AG09309 (cell line): Measurements from ENCODE around the gene ZNF618.

ENCODE experiments used
- DNase-seq: peaks from one replicate; pipeline ENCODE4 v3.0.0-alpha.2; 2010; ENCODE audit warnings: low read depth
- H3K4me3 ChIP-seq: 2 replicates; pipeline ENCODE4 v1.5.1; 2011; ENCODE audit warnings: mild to moderate bottlenecking, low read depth, low read length, moderate library complexity; ENCODE audit not compliant: control insufficient read depth
- CTCF ChIP-seq: IDR thresholded peaks from 2 replicates; pipeline ENCODE4 v1.5.1; 2011; ENCODE audit warnings: mild to moderate bottlenecking, low read depth, low read length, inconsistent platforms; ENCODE audit not compliant: insufficient read depth, control insufficient read depth; ENCODE audit errors: missing control alignments

Gene ZNF618

GRCh38 chr9:113941526-113941925 lies 65.4 kb downstream of the ZNF618 start:
- no peak for DNase-seq
- H3K4me3 ChIP-seq, result no peak overlapping the region
- no peak for TF ChIP-seq CTCF

GRCh38 chr9:113943112-113944009 lies 67.3 kb downstream of the ZNF618 start:
- TF ChIP-seq CTCF, result no peak
- no peak overlapping the region for H3K4me3 ChIP-seq
- no peak for DNase-seq

GRCh38 chr9:113945784-113946183 lies 69.7 kb downstream of the ZNF618 start:
- TF ChIP-seq CTCF, result no peak
- no peak for DNase-seq
- H3K4me3 ChIP-seq, result no peak overlapping the region

- no peak for TF ChIP-seq CTCF
- no peak for DNase-seq
- no peak overlapping the region for H3K4me3 ChIP-seq
Observed at GRCh38 chr9:113946496-113947115, 70.5 kb downstream of the ZNF618 start.

GRCh38 chr9:113947941-113948340 lies 71.8 kb downstream of the ZNF618 start:
- no peak for TF ChIP-seq CTCF
- no peak overlapping the region for H3K4me3 ChIP-seq
- no peak for DNase-seq

GRCh38 chr9:113948891-113949570 lies 72.9 kb downstream of the ZNF618 start:
- TF ChIP-seq CTCF, result no peak
- no peak for DNase-seq
- H3K4me3 ChIP-seq, result no peak overlapping the region
